Body of pancreas (tissue), 4 donors: Measurements from ENCODE around the gene LILRB4.

Experiments used
- POLR2A ChIP-seq, 3 donors: fragments of 450-650 bp; IDR thresholded peaks; one replicate each; pipeline ENCODE4 v1.6.1; 2016; ENCODE audit warnings: antibody characterized with exemption in 3 of 3, mild to moderate bottlenecking in 2 of 3
- TF ChIP-seq, protein P1 (sequence below), 7 experiments: fragments of 450-650 bp in 4 of 7; fragments of 200-600 bp in 3 of 7; sonication (generic) in 3 of 7; IDR thresholded peaks; one replicate each; pipeline ENCODE4 v1.5.1; 2016 to 2019; ENCODE audit warnings: antibody characterized with exemption in 7 of 7

DNA sequence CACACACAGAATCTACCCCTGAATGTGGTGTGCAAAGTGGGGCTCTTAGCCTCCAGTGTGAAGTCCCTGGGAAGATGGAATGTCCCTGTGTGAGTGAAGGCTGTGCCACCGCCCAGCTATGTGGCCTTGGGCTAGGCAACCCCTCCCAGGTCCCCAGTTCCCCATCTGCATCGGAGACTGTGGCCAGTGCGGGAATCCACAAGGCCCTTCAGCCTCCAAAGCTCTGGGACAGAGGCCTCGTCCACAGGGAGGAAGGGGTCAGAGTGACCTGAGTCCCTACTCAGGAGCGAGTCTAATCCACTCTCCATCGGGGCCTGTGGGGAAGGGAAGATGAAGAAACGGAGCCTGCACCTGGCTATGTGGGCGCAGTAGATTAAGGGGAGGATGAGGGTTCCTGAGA lies 42.1 kb downstream of the LILRB4 start:
- TF ChIP-seq, protein P1, sequence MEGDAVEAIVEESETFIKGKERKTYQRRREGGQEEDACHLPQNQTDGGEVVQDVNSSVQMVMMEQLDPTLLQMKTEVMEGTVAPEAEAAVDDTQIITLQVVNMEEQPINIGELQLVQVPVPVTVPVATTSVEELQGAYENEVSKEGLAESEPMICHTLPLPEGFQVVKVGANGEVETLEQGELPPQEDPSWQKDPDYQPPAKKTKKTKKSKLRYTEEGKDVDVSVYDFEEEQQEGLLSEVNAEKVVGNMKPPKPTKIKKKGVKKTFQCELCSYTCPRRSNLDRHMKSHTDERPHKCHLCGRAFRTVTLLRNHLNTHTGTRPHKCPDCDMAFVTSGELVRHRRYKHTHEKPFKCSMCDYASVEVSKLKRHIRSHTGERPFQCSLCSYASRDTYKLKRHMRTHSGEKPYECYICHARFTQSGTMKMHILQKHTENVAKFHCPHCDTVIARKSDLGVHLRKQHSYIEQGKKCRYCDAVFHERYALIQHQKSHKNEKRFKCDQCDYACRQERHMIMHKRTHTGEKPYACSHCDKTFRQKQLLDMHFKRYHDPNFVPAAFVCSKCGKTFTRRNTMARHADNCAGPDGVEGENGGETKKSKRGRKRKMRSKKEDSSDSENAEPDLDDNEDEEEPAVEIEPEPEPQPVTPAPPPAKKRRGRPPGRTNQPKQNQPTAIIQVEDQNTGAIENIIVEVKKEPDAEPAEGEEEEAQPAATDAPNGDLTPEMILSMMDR (IDR thresholded peaks at IDR 0.05) = no peak
- no peak for TF ChIP-seq POLR2A (IDR thresholded peaks at IDR 0.05)
